Karpas-422 (cell line): ENCODE data around the gene SH2D7. TPM values are rescaled to one million over a fixed set of nuclear protein-coding genes. Genes with fewer than 3 reads are reported as not detected.

Experiments used
- DNase-seq: peaks from one replicate; pipeline ENCODE4 v3.0.0-alpha.2; 2015
- H2AFZ ChIP-seq: fragments of 200-600 bp; sonication (generic); 2 replicates; pipeline ENCODE4 v1.6.1; 2014; ENCODE audit warnings: antibody characterized with exemption, low read length, mixed read lengths
- H3K27ac ChIP-seq: fragments of 200-600 bp; sonication (generic); 2 replicates; pipeline ENCODE4 v1.5.1; 2014; ENCODE audit warnings: mild to moderate bottlenecking, low read length, moderate library complexity
- H3K27me3 ChIP-seq: fragments of 200-600 bp; sonication (generic); 2 replicates; pipeline ENCODE4 v1.6.1; 2014; ENCODE audit warnings: low read length, mixed read lengths
- H3K36me3 ChIP-seq: fragments of 200-600 bp; sonication (generic); 2 replicates; pipeline ENCODE4 v1.6.1; 2014; ENCODE audit warnings: low read length, mixed read lengths; ENCODE audit not compliant: insufficient read depth
- H3K4me1 ChIP-seq: fragments of 200-600 bp; sonication (generic); 2 replicates; pipeline ENCODE4 v1.6.1; 2014; ENCODE audit warnings: mild to moderate bottlenecking, low read length, mixed read lengths
- H3K4me2 ChIP-seq: fragments of 200-600 bp; sonication (generic); 2 replicates; pipeline ENCODE4 v1.6.1; 2014; ENCODE audit warnings: low read length, low read depth, mild to moderate bottlenecking; ENCODE audit not compliant: poor library complexity, severe bottlenecking
- H3K4me3 ChIP-seq: fragments of 200-600 bp; sonication (generic); 2 replicates; pipeline ENCODE4 v1.5.1; 2014; ENCODE audit warnings: mild to moderate bottlenecking, antibody characterized with exemption, low read length, mixed read lengths
- H3K79me2 ChIP-seq: fragments of 200-600 bp; sonication (generic); 2 replicates; pipeline ENCODE4 v1.6.1; 2014; ENCODE audit warnings: mild to moderate bottlenecking, low read length, mixed read lengths
- H3K9ac ChIP-seq: fragments of 200-600 bp; sonication (generic); 2 replicates; pipeline ENCODE4 v1.6.0; 2014; ENCODE audit warnings: low read length
- H3K9me2 ChIP-seq: fragments of 200-600 bp; sonication (generic), shearing (Covaris generic); replicated peaks from 2 replicates; pipeline ENCODE4 v1.6.0; 2014; ENCODE audit warnings: mild to moderate bottlenecking, low read length, moderate library complexity; ENCODE audit not compliant: insufficient read depth
- H3K9me3 ChIP-seq: fragments of 300-700, 200-600 bp; sonication (generic); 2 replicates; pipeline ENCODE4 v1.6.1; 2014; ENCODE audit warnings: low read length, mixed read lengths
- H4K20me1 ChIP-seq: fragments of 200-600 bp; sonication (generic); 2 replicates; pipeline ENCODE4 v1.6.1; 2014; ENCODE audit warnings: mild to moderate bottlenecking, antibody characterized with exemption, low read length, low read depth; ENCODE audit not compliant: insufficient read depth
- total RNA-seq: library from RNA; depleted of rRNA; stranded (reverse); fragments of >200 nt; shearing (Covaris generic); gene quantifications from 2 replicates; pipeline ENCODE4 v1.2.3, GENCODE V29; 2014; ENCODE audit warnings: low replicate concordance

Gene SH2D7
- total RNA-seq, 1 experiment from 2014 or later, result not detected

DNA sequence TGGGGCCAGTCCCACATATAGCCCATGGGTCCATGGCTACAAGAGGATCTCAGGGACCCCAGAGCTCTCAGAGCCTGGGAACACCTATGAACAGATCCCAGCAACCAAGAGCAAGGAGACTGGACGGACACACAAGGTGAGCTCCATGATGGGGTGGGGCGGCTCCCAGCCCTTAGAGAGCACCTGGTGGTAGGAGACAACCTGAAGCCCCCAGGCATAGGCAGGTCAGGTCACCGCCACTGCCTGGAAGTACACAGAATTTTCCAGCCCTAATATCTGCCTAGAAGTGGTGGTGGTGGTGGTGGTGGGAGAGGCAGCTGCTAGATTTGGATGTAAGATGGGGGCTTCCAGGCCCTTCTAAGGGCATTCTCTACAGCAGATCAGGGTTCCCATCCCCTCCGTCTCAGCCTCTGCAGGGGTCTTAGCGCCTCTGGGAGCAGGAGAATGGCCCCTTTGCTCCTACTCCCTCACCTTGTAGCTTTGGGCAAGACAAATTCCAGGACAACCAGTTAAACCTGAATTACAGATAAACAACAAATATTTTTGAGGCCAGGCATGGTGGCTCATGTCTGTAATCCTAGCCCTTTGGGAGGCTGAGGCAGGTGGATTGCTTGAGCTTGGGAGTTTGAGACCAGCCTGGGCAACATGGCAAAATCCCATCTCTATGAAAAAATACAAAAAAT lies 9.2 kb downstream of the SH2D7 start:
- Histone ChIP-seq H3K27ac (no peak overlapping the region), H3K79me2 (no peaks in the 10 kb centered on the region), H4K20me1 (no peaks in the 10 kb centered on the region), H3K9me3 (no peaks in the 10 kb centered on the region), H3K4me1 (no peaks in the 10 kb centered on the region), H2AFZ (no peak overlapping the region), H3K9ac (no peak overlapping the region), H3K4me3 (no peak overlapping the region), H3K27me3 (no peaks in the 10 kb centered on the region), H3K4me2 (no peak overlapping the region), H3K36me3 (no peaks in the 10 kb centered on the region), H3K9me2 (no peaks in the 10 kb centered on the region)
- DNase-seq, result no peak

DNA sequence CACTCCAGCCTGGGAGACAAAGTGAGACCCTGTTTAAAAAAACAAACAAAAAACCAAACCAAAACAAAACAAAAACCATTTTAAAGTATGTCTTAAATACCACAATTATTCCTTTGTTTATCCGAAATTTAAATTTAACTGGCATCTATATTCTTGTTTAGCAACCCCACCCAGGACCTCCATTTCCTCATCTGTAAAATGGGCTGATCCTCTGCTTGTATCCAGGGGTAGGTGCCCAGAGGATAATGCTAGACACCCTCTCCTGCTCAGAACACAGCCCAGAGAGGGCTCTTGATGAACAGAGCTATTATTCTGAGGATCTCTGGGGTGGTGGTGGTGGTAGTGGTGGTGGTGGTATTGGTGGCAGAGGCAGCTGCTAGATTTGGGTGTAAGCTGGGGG lies 9.8 kb downstream of the SH2D7 start:
- no peaks in the 10 kb centered on the region for H3K4me1 ChIP-seq
- no peak overlapping the region for H2AFZ ChIP-seq
- no peak overlapping the region for H3K27ac ChIP-seq
- H3K36me3 ChIP-seq, result no peaks in the 10 kb centered on the region
- H3K4me2 ChIP-seq, result no peak overlapping the region
- H3K4me3 ChIP-seq, result no peak overlapping the region
- H3K9me3 ChIP-seq, result no peaks in the 10 kb centered on the region
- H4K20me1 ChIP-seq, result no peaks in the 10 kb centered on the region
- DNase-seq, result no peak
- H3K9ac ChIP-seq, result no peak overlapping the region
- H3K27me3 ChIP-seq, result no peaks in the 10 kb centered on the region
- no peaks in the 10 kb centered on the region for H3K9me2 ChIP-seq
- H3K79me2 ChIP-seq, result no peaks in the 10 kb centered on the region

DNA sequence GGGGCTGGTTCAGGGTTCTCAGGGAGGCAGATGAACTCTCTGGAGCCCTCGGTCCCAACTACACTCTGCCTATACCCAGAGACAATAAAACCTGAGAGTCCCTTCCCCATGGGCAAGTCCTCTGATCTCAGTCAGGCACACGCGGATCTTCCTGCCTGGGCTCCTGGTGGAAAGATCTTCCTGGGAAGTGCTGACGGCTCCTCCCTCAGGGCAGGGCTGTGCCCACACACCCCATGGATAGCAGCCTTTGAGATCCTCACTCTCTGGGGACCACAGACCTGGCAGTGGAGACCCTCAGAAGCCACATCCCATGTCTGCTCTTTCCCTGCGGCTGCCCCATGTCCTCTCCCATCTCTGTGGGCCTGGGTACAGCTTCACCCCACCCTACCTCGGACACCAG lies 10.4 kb downstream of the SH2D7 start:
- no peaks in the 10 kb centered on the region for H3K36me3 ChIP-seq
- H4K20me1 ChIP-seq, result no peaks in the 10 kb centered on the region
- no peak overlapping the region for H3K9ac ChIP-seq
- H3K9me2 ChIP-seq, result no peaks in the 10 kb centered on the region
- no peaks in the 10 kb centered on the region for H3K4me1 ChIP-seq
- H3K4me3 ChIP-seq, result no peak overlapping the region
- no peaks in the 10 kb centered on the region for H3K9me3 ChIP-seq
- H2AFZ ChIP-seq, result no peak overlapping the region
- no peaks in the 10 kb centered on the region for H3K27me3 ChIP-seq
- no peak overlapping the region for H3K27ac ChIP-seq
- H3K79me2 ChIP-seq, result no peaks in the 10 kb centered on the region
- DNase-seq, result no peak
- H3K4me2 ChIP-seq, result no peak overlapping the region

DNA sequence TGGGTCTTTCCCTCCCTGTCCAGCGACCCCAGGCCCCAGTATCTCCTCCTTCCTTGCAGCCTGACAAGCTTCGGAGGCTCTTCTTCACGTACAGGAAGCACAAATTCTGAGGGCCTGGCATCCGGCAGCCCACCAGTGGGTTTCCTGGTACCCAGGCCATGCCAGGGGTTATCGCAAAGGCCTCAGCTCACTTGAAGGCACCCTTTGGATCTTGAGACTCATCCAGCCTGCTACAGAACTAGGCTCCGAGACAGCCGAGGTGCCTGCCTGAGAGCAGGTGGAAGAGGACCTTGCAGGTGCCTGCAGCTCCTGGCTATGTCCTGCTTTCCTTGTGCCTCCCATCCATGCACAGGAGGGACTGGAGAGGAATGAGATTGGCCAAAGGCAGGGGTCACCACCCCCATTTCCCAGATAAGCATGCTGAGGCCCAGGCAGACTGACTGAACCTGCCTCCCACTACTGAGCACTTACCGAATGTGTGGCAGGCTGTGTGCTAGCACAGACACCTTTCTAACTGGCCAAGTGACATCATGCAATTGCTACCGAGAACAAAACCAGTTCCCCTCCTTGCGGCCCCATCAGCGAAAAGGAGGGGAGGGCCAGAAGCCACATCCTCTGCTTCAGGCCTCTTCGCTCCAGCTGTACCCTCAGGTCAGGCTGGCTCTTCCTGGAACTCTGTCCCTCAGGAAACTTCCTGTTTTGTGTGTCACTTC lies 11.2 kb downstream of the SH2D7 start:
- no peaks in the 10 kb centered on the region for H3K79me2 ChIP-seq
- H3K4me3 ChIP-seq, result no peak overlapping the region
- no peaks in the 10 kb centered on the region for H3K4me1 ChIP-seq
- no peaks in the 10 kb centered on the region for H3K27me3 ChIP-seq
- H3K4me2 ChIP-seq, result no peak overlapping the region
- no peaks in the 10 kb centered on the region for H3K9me3 ChIP-seq
- no peak overlapping the region for H3K9ac ChIP-seq
- no peak overlapping the region for H2AFZ ChIP-seq
- H3K36me3 ChIP-seq, result no peaks in the 10 kb centered on the region
- no peak overlapping the region for H3K27ac ChIP-seq
- no peaks in the 10 kb centered on the region for H4K20me1 ChIP-seq
- no peaks in the 10 kb centered on the region for H3K9me2 ChIP-seq
- no peak for DNase-seq

DNA sequence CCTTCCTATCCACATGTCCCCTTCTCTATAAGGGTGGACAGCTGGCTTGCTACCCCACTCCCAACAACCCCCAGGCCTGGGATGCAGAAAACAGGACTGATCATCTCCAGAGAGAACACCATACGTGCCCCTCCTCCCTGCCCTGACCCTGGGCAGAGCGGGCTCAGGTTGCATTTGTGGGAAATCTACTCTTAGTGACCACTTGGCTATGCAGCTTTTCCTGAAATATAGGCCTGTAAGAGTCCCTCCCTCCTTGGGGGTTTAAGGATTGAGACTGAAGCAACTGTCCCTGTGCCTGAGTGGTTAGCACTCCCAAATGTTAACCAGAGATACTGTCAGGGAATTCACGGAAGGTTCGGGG lies 11.7 kb downstream of the SH2D7 start:
- H3K9ac ChIP-seq, result no peak overlapping the region
- H2AFZ ChIP-seq, result no peak overlapping the region
- no peaks in the 10 kb centered on the region for H4K20me1 ChIP-seq
- no peak overlapping the region for H3K4me3 ChIP-seq
- H3K79me2 ChIP-seq, result no peaks in the 10 kb centered on the region
- H3K9me3 ChIP-seq, result no peaks in the 10 kb centered on the region
- no peak overlapping the region for H3K4me2 ChIP-seq
- no peaks in the 10 kb centered on the region for H3K4me1 ChIP-seq
- DNase-seq, result no peak
- H3K27ac ChIP-seq, result no peak overlapping the region
- H3K36me3 ChIP-seq, result no peaks in the 10 kb centered on the region
- no peaks in the 10 kb centered on the region for H3K9me2 ChIP-seq
- H3K27me3 ChIP-seq, result no peaks in the 10 kb centered on the region

DNA sequence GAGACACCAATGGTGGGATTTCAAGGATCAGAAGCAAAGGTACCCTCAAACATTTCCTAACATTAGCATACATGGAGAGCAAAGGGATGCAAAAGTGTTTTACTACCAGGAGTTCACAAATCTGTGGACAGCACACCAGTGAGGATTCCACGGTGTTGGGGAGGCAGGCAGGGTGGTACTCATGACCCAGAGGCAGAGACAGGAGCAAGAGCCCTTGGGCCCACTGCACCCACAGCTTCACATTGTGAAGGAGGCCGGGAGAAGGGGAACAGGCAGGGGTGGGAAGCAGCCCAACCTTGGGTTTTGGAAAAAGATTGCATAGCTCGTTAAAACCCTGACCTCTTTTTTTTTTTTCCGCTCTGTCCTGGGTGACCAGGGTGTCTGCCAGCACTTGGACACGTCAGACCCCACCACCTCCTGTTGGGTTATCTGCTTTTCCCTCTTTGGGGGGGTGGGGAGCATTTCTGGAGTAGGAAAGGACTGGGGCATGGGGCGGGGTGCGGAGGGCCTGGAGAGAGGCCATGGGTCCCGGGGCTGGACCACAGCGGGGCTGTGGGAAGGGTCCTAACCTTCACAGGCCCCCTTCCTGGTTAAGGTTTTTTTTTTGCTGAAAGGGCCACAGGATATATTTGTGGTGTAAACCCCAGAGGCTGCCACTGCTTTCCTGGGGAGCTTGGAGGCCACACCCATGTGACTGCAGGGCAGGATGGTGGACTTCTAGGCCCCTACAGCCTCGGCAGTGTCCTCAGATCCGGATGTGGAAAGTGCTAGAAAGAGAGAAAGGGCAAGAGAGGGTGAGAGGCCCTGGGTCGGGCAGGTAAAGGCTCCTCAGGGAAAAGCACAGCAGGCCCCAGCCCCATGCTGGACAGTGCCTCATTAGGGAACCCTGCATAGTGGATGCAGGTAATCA lies 12.5 kb downstream of the SH2D7 start:
- H3K79me2 ChIP-seq, result no peaks in the 10 kb centered on the region
- no peaks in the 10 kb centered on the region for H3K36me3 ChIP-seq
- H3K9ac ChIP-seq, result no peak overlapping the region
- H4K20me1 ChIP-seq, result no peaks in the 10 kb centered on the region
- H3K27ac ChIP-seq, result no peak overlapping the region
- H3K4me1 ChIP-seq, result no peaks in the 10 kb centered on the region
- no peaks in the 10 kb centered on the region for H3K9me2 ChIP-seq
- H3K9me3 ChIP-seq, result no peaks in the 10 kb centered on the region
- H3K4me2 ChIP-seq, result no peak overlapping the region
- H3K4me3 ChIP-seq, result no peak overlapping the region
- H2AFZ ChIP-seq, result no peak overlapping the region
- no peak for DNase-seq
- no peaks in the 10 kb centered on the region for H3K27me3 ChIP-seq

DNA sequence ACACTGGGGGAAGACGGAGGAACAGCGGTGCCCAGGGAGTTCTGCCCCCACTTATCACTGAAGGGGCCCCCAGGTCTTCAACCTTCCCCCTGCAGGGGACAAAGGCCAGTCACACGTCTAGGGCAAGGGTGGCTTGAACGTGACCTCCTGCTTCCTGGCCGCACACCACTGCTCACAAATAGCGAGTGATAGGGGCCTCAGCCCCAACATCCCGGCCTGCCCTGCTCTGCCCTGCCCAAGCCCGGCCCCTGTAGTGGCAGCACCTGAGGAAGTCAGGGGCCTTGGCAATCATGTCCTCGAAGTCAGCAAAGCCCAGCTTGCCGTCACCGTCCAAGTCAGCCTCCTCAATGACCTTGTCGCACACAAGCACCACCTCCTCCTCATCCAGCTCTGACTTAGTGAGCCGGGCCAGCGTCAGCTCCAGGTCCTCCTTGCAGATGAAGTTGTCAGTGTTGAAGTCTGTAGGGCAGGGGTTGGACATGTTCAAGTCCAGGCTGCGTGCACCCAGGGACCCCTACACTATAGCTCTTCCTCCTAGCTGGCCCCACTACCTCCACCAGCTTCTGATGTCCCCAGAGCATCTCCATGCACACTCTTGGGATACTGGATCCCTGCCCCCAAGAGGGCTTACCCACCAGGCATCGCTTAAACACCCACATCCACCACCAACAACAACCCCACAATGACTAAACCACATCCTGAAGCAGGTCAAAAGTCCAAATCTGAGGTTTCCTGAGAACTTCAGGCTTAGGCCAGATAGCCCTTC lies 13.3 kb downstream of the SH2D7 start:
- Histone ChIP-seq H3K4me2 (no peak overlapping the region), H4K20me1 (no peaks in the 10 kb centered on the region), H3K9me3 (no peaks in the 10 kb centered on the region), H3K4me3 (no peak overlapping the region), H3K9ac (no peak overlapping the region), H3K9me2 (no peaks in the 10 kb centered on the region), H3K27ac (no peak overlapping the region), H3K79me2 (no peaks in the 10 kb centered on the region), H3K27me3 (no peaks in the 10 kb centered on the region), H3K4me1 (no peaks in the 10 kb centered on the region), H2AFZ (no peak overlapping the region), H3K36me3 (no peaks in the 10 kb centered on the region)
- DNase-seq, result no peak

DNA sequence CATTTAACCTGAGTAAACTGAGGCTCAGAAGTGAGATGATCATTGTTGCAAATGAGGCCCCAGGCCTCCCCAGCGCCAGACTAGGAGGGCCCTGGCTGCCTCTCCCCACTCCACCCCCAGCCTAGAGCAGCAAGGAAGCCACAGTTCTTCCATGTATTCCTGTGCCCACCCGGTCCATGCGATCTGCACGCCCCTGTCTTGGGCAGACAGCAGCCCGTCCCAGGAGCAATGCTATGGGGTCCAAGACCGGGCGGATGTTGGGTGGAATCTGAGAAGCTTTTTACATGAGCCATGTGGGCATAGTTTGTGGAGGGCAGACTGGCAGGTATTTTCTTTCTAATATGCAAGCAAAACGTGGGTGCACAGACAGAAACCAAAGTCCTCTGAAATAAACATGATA lies 15.1 kb downstream of the SH2D7 start:
- Histone ChIP-seq H3K4me1 (no peaks in the 10 kb centered on the region), H2AFZ (no peak overlapping the region), H3K9me3 (no peaks in the 10 kb centered on the region), H3K4me3 (no peak overlapping the region), H3K4me2 (no peak overlapping the region), H3K79me2 (no peaks in the 10 kb centered on the region), H3K36me3 (no peaks in the 10 kb centered on the region), H4K20me1 (no peaks in the 10 kb centered on the region), H3K27ac (no peak overlapping the region), H3K9me2 (no peaks in the 10 kb centered on the region), H3K27me3 (no peaks in the 10 kb centered on the region), H3K9ac (no peak overlapping the region)
- DNase-seq, result no peak
